GM18909 (cell line): ENCODE measurements around the gene PANX2.

Experiments
- ATAC-seq: cut with Tn5 transposase; IDR thresholded peaks from one replicate; pipeline ENCODE4 v1.9.1; 2021; ENCODE audit warnings: mild to moderate bottlenecking; ENCODE audit not compliant: unreplicated experiment, poor library complexity

Gene PANX2

GRCh38 chr22:50225200-50225969 lies 54.9 kb downstream of the PANX2 start:
- ATAC-seq: no peak

GRCh38 chr22:50226063-50226874 lies 55.7 kb downstream of the PANX2 start:
- no peak for ATAC-seq

GRCh38 chr22:50226875-50227165 lies 56.3 kb downstream of the PANX2 start:
- no peak for ATAC-seq

- no peak for ATAC-seq
Observed at GRCh38 chr22:50227579-50228215, 57.2 kb downstream of the PANX2 start.

- no peak for ATAC-seq
Observed at GRCh38 chr22:50228366-50228765, 57.8 kb downstream of the PANX2 start.

- no peak for ATAC-seq
Observed at GRCh38 chr22:50229370-50229769, 58.8 kb downstream of the PANX2 start.
